Measurements from ENCODE around the gene UGT2A1.

The UGT2A1 gene

DNA sequence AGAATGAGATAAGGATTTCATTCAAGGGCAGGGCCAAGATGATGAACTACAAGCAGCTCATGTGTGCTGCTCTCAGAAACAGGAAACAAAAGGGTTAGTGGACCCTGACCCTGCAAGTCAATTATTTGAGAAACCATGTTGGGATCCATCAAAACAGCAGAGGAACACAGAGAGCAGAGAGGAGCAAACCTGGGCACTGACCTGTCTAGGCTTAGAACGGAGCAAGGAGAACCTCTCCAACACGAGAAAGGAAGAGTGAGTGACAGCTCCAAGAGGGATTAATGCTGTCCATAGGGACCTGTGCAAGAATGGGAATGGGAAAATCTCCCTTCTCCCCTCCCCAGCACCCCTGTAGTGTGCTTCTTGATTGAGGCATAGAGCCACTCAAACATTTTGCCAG, 103.4 kb downstream of the UGT2A1 start:
- DNase-seq (ENCODE audit: extremely low read depth, low read depth) = no peak
- no peak overlapping the region for H3K4me3 ChIP-seq (replicated peaks; ENCODE audit: low read depth, low read length)
- TF ChIP-seq, protein P1, sequence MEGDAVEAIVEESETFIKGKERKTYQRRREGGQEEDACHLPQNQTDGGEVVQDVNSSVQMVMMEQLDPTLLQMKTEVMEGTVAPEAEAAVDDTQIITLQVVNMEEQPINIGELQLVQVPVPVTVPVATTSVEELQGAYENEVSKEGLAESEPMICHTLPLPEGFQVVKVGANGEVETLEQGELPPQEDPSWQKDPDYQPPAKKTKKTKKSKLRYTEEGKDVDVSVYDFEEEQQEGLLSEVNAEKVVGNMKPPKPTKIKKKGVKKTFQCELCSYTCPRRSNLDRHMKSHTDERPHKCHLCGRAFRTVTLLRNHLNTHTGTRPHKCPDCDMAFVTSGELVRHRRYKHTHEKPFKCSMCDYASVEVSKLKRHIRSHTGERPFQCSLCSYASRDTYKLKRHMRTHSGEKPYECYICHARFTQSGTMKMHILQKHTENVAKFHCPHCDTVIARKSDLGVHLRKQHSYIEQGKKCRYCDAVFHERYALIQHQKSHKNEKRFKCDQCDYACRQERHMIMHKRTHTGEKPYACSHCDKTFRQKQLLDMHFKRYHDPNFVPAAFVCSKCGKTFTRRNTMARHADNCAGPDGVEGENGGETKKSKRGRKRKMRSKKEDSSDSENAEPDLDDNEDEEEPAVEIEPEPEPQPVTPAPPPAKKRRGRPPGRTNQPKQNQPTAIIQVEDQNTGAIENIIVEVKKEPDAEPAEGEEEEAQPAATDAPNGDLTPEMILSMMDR (IDR thresholded peaks at IDR 0.05; ENCODE audit: low read depth, low read length, missing control alignments) = no peak

DNA sequence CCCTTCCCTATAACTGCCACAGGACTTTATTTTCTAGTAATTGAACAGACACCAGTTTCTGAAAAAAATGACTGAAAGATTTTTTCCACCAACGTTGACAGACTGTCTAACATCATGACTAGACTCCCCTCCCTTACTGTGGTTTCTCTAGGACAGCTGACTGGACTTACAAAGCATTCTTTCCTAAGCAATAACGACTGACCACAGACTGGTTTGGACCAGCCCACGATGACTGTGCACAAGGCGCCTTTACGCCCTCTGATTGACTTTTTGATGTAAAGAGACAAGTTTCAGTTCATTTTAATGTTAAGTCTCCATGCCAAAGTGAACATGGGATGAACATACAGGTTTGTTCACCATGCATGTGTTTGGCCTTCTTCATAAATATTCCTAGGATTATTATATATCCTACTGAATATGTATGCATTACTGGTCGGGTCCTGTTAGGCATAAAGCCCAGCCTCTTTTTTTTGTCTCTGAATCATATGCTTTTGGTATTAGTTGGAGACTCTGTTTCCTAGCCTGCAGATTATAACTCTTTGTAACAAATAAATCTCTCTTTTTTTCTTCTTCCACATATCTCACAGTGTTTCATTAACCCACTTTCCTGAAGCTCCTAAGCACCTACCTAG, 106.8 kb downstream of the UGT2A1 start:
- no peak for DNase-seq (ENCODE audit: extremely low read depth, low read depth)
- TF ChIP-seq, protein P1 (IDR thresholded peaks at IDR 0.05; ENCODE audit: low read depth, low read length, missing control alignments) = no peak

More for the DNA sequence above, 106.8 kb downstream of the UGT2A1 start:
- H3K4me3 ChIP-seq (replicated peaks; ENCODE audit: low read depth, low read length) = no peak overlapping the region

Data from HFF-Myc (cell line).